ENCODE measurements around the gene BMPR1A. TPM values are rescaled to one million over a fixed set of nuclear protein-coding genes. Genes with fewer than 3 reads are reported as not detected.
"Not testable (repeated sequence)": the region's sequence is repeated elsewhere in the genome, so short reads cannot be mapped to it uniquely, and the experiment has no call there.

The BMPR1A gene
- total RNA-seq, 2 donors from 2014 or later: 37.4 to 50.9 TPM

- DNase-seq: peak; percentile 12
- H3K4me3 ChIP-seq: no peak overlapping the region
- no peaks in the 10 kb centered on the region for H3K36me3 ChIP-seq
- intact Hi-C loops (cut with DNase I): no loop called here
- no peaks in the 10 kb centered on the region for H3K27me3 ChIP-seq
- no peaks in the 10 kb centered on the region for H3K9me3 ChIP-seq
- no peak overlapping the region for H3K9ac ChIP-seq (ENCODE audit: low read depth in 2 of 2, low read length in 2 of 2)
- TF ChIP-seq CTCF (IDR thresholded peaks at IDR 0.05): no peak
- H3K4me1 ChIP-seq: no peaks in the 10 kb centered on the region
- H3K27ac ChIP-seq: no peak overlapping the region
These were observed 188.5 kb downstream of the BMPR1A start for GRCh38 chr10:86944907-86945306.

- no peak overlapping the region for H3K4me3 ChIP-seq
- no peak overlapping the region for H3K9ac ChIP-seq (ENCODE audit: low read depth in 2 of 2, low read length in 2 of 2)
- no peak overlapping the region for H3K27ac ChIP-seq
- no peak for TF ChIP-seq CTCF (IDR thresholded peaks at IDR 0.05)
- H3K27me3 ChIP-seq: no peaks in the 10 kb centered on the region
- no peaks in the 10 kb centered on the region for H3K4me1 ChIP-seq
- intact Hi-C loops (cut with DNase I): no loop called here
- DNase-seq: peak; percentile 15
- H3K36me3 ChIP-seq: no peaks in the 10 kb centered on the region
- no peaks in the 10 kb centered on the region for H3K9me3 ChIP-seq
These were observed 189.2 kb downstream of the BMPR1A start for GRCh38 chr10:86945361-86946212.

GRCh38 chr10:86946213-86947155 is 190.1 kb downstream of the BMPR1A start:
- Histone ChIP-seq H3K36me3 (no peaks in the 10 kb centered on the region), H3K4me3 (no peak overlapping the region), H3K9me3 (no peaks in the 10 kb centered on the region), H3K27ac (no peak overlapping the region), H3K9ac (ENCODE audit: low read depth in 2 of 2, low read length in 2 of 2) (no peak overlapping the region), H3K4me1 (no peaks in the 10 kb centered on the region), H3K27me3 (no peaks in the 10 kb centered on the region)
- peak; percentile 17 for DNase-seq
- intact Hi-C loops (cut with DNase I): no loop called here
- TF ChIP-seq CTCF (IDR thresholded peaks at IDR 0.05): no peak

- H3K9me3 ChIP-seq; H3K27me3 ChIP-seq; H3K36me3 ChIP-seq; H3K9ac ChIP-seq (ENCODE audit: low read depth in 2 of 2, low read length in 2 of 2); H3K4me3 ChIP-seq; H3K4me1 ChIP-seq; H3K27ac ChIP-seq; intact Hi-C loops (cut with DNase I): not testable (repeated sequence)
- DNase-seq: peak; percentile 15
These were observed 191.4 kb downstream of the BMPR1A start for GRCh38 chr10:86947806-86948205.

GRCh38 chr10:86950349-86950748 is 193.9 kb downstream of the BMPR1A start:
- no peak for TF ChIP-seq CTCF (IDR thresholded peaks at IDR 0.05)
- intact Hi-C loops (cut with DNase I): no loop called here
- no peaks in the 10 kb centered on the region for H3K4me1 ChIP-seq
- H3K27me3 ChIP-seq: no peaks in the 10 kb centered on the region
- no peaks in the 10 kb centered on the region for H3K36me3 ChIP-seq
- H3K4me3 ChIP-seq: no peak overlapping the region
- H3K9me3 ChIP-seq: no peaks in the 10 kb centered on the region
- DNase-seq: no peak
- no peak overlapping the region for H3K27ac ChIP-seq
- no peak overlapping the region for H3K9ac ChIP-seq (ENCODE audit: low read depth in 2 of 2, low read length in 2 of 2)
